ENCODE measurements around the gene ZNF519. TPM values are rescaled to one million over a fixed set of nuclear protein-coding genes. Genes with fewer than 3 reads are reported as not detected.

ZNF519 gene
- polyA plus RNA-seq, 3 donors, result 0.52 to 1.7 (median 0.63) TPM

DNA sequence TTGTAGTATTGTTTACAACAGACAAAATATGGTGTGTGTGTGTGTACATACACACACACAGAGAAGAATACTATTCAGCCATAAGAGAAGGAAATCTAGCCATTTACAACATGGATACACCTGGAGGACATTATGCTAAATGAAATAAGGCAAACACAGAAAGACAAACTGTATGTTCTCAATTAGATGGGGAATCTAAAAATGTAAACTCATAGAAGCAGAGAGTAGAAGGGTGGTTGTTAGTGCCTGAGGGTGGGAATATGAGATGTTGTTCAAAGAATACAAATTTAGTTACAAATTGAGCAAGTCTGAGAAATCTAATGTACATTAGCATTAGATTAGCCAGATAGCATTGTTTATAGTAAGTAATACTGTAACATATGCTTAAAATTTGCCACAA, 11.3 kb downstream of the ZNF519 start:
- peaks cover 44% of the 10 kb centered on the region for H3K79me2 ChIP-seq (ENCODE audit: insufficient read depth, low read length)
- no peak overlapping the region for H3K27ac ChIP-seq (ENCODE audit: low read depth in 1 of 2, low read length in 2 of 2)
- H3K27me3 ChIP-seq (ENCODE audit: control insufficient read depth in 2 of 2, insufficient read depth in 2 of 2, low read length in 2 of 2), result no peaks in the 10 kb centered on the region
- no peak overlapping the region for H3K9ac ChIP-seq (ENCODE audit: insufficient read depth, low read length, poor library complexity, severe bottlenecking)
- Mint-ChIP-seq H3K9me3 (peaks cover 0 to 17% (median 6%) of the 10 kb centered on the region in 7 donors), H3K36me3 (peaks cover 9 to 37% of the 10 kb centered on the region in 2 donors), H3K4me3 (no peak overlapping the region), H3K4me1 (peaks cover 11% of the 10 kb centered on the region), H3K27me3 (ENCODE audit: low read depth in 3 of 3) (no peaks in the 10 kb centered on the region), H3K27ac (no peak overlapping the region)
- no peak overlapping the region for H3K4me3 ChIP-seq (replicated peaks in 1 of 3; ENCODE audit: low read depth in 2 of 3, low read length in 3 of 3)
- no peak overlapping the region for H2AFZ ChIP-seq (ENCODE audit: insufficient read depth, low read depth, low read length, poor library complexity, severe bottlenecking)
- no peaks in the 10 kb centered on the region for H3K4me1 ChIP-seq (ENCODE audit: control insufficient read depth in 1 of 2, insufficient read depth in 2 of 2, low read length in 2 of 2)
- H4K20me1 ChIP-seq (ENCODE audit: insufficient read depth, low read length), result no peaks in the 10 kb centered on the region
- peaks cover 3 to 5% of the 10 kb centered on the region in 2 donors for H3K36me3 ChIP-seq (replicated peaks in 1 of 2; ENCODE audit: control insufficient read depth in 1 of 2, insufficient read depth in 2 of 2, low read length in 2 of 2)
- peaks cover 0 to 12% of the 10 kb centered on the region in 2 donors for H3K9me3 ChIP-seq (replicated peaks in 1 of 2; ENCODE audit: control insufficient read depth in 1 of 2, insufficient read depth in 1 of 2, low read length in 2 of 2)
- TF ChIP-seq, protein P1, sequence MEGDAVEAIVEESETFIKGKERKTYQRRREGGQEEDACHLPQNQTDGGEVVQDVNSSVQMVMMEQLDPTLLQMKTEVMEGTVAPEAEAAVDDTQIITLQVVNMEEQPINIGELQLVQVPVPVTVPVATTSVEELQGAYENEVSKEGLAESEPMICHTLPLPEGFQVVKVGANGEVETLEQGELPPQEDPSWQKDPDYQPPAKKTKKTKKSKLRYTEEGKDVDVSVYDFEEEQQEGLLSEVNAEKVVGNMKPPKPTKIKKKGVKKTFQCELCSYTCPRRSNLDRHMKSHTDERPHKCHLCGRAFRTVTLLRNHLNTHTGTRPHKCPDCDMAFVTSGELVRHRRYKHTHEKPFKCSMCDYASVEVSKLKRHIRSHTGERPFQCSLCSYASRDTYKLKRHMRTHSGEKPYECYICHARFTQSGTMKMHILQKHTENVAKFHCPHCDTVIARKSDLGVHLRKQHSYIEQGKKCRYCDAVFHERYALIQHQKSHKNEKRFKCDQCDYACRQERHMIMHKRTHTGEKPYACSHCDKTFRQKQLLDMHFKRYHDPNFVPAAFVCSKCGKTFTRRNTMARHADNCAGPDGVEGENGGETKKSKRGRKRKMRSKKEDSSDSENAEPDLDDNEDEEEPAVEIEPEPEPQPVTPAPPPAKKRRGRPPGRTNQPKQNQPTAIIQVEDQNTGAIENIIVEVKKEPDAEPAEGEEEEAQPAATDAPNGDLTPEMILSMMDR (IDR thresholded peaks at IDR 0.05), result no peak
- no peak for DNase-seq
- H3K4me2 ChIP-seq (replicated peaks; ENCODE audit: extremely low read depth, low read length, poor library complexity, severe bottlenecking), result no peak overlapping the region
- intact Hi-C loops (cut with micrococcal nuclease), result no loop called here

- Histone ChIP-seq H3K27me3 (ENCODE audit: control insufficient read depth in 2 of 2, insufficient read depth in 2 of 2, low read length in 2 of 2) (no peaks in the 10 kb centered on the region), H3K9me3 (replicated peaks in 1 of 2; ENCODE audit: control insufficient read depth in 1 of 2, insufficient read depth in 1 of 2, low read length in 2 of 2) (peaks cover 0 to 12% of the 10 kb centered on the region in 2 donors), H4K20me1 (ENCODE audit: insufficient read depth, low read length) (no peaks in the 10 kb centered on the region), H3K79me2 (ENCODE audit: insufficient read depth, low read length) (peaks cover 30% of the 10 kb centered on the region), H3K4me3 (replicated peaks in 1 of 3; ENCODE audit: low read depth in 2 of 3, low read length in 3 of 3) (no peak overlapping the region), H3K4me1 (ENCODE audit: control insufficient read depth in 1 of 2, insufficient read depth in 2 of 2, low read length in 2 of 2) (no peaks in the 10 kb centered on the region), H3K27ac (ENCODE audit: low read depth in 1 of 2, low read length in 2 of 2) (no peak overlapping the region), H3K4me2 (replicated peaks; ENCODE audit: extremely low read depth, low read length, poor library complexity, severe bottlenecking) (no peak overlapping the region), H3K9ac (ENCODE audit: insufficient read depth, low read length, poor library complexity, severe bottlenecking) (no peak overlapping the region), H3K36me3 (replicated peaks in 1 of 2; ENCODE audit: control insufficient read depth in 1 of 2, insufficient read depth in 2 of 2, low read length in 2 of 2) (peaks cover 3 to 5% of the 10 kb centered on the region in 2 donors), H2AFZ (ENCODE audit: insufficient read depth, low read depth, low read length, poor library complexity, severe bottlenecking) (no peak overlapping the region)
- peak in 1 of 3 donors; percentile 3 for DNase-seq
- Mint-ChIP-seq H3K9me3 (peaks cover 3 to 27% (median 9%) of the 10 kb centered on the region in 7 donors), H3K36me3 (peaks cover 9 to 43% of the 10 kb centered on the region in 2 donors), H3K27me3 (ENCODE audit: low read depth in 3 of 3) (no peaks in the 10 kb centered on the region), H3K4me1 (peaks cover 5% of the 10 kb centered on the region), H3K27ac (peak overlapping the region in 2 of 7 donors; percentile 9 to 13), H3K4me3 (no peak overlapping the region)
- TF ChIP-seq, protein P1 (IDR thresholded peaks at IDR 0.05), result no peak
- intact Hi-C loops (cut with micrococcal nuclease), result no loop called here
- WGBS (ENCODE audit: insufficient coverage), result 100% methylated on average over 1 of the region's 2 CpGs
Measured at GRCh38 chr18:14117606-14118005, 14.6 kb downstream of the ZNF519 start.

Measured in CD14-positive monocyte (primary cell).